Adrenal gland (tissue), 12 donors: ENCODE measurements around the gene COMT. TPM values are rescaled to one million over a fixed set of nuclear protein-coding genes. Genes with fewer than 3 reads are reported as not detected.
A peak's percentile ranks its signal among the peaks of the same experiment; 100 is the strongest.

Experiments
- DNase-seq, 7 donors: peaks; one replicate each; pipeline ENCODE4 v3.0.0-alpha.2; 2019 to 2020
- H3K27ac ChIP-seq, 5 donors: fragments of 200-600 bp; sonication (generic) in 4 of 5; 1 replicate in 3 of 5; 2 replicates in 2 of 5; pipeline versions ENCODE4 v1.5.1 to v1.8.0; 2016 to 2020; ENCODE audit warnings: mild to moderate bottlenecking in 1 of 5
- H3K27me3 ChIP-seq: fragments of 200-600 bp; 2 replicates; pipeline ENCODE4 v1.8.0; 2021
- H3K36me3 ChIP-seq, 2 donors: fragments of 200-600 bp; replicated peaks in 1 of 2; 1 replicate in 1 of 2; 2 replicates in 1 of 2; pipeline versions ENCODE4 v1.5.1 to v1.8.0; 2018 to 2022
- H3K4me1 ChIP-seq, 2 donors: fragments of 200-600 bp; replicated peaks in 1 of 2; 1 replicate in 1 of 2; 2 replicates in 1 of 2; pipeline versions ENCODE4 v1.5.1 to v1.8.0; 2018 to 2021
- H3K4me3 ChIP-seq, 4 donors: fragments of 200-600 bp; sonication (generic) in 3 of 4; one replicate each; pipeline ENCODE4 v1.5.1; 2016 to 2018
- H3K9me3 ChIP-seq, 3 donors: fragments of 200-600 bp; sonication (generic) in 1 of 3; replicated peaks in 1 of 3; 1 replicate in 2 of 3; 2 replicates in 1 of 3; pipeline versions ENCODE4 v1.5.1 to v1.8.0; 2016 to 2021
- POLR2A ChIP-seq, 2 donors: fragments of 450-650 bp; IDR thresholded peaks; one replicate each; pipeline ENCODE4 v1.6.1; 2017; ENCODE audit warnings: antibody characterized with exemption in 2 of 2, mild to moderate bottlenecking in 2 of 2, moderate library complexity in 1 of 2
- WGBS, 4 donors: extraction: QIAGEN DNeasy Blood & Tissue Kit in 2 of 4; methylation state at CpG; one replicate each; pipeline versions ENCODE4 v1.1.5 to v1.1.7; 2013 to 2017; 5-methylcytosine and 5-hydroxymethylcytosine counted together
- intact Hi-C, 2 donors: fragments of 100-400 bp; cut with DNase I; formaldehyde crosslinking; loops; one replicate each; pipeline versions ENCODE4 v1.14.1 to v1.15.0; 2022 to 2023
- polyA plus RNA-seq, 3 donors: library from polyadenylated mRNA; stranded (reverse); fragments of 200-250 nt in 2 of 3; fragments of 350-450 nt in 1 of 3; fragmentation: Illumina TruSeq in 1 of 3; extraction: RNeasy Lipid Tissue Mini Kit (QIAGEN cat#74804) in 1 of 3; gene quantifications; one replicate each; pipeline ENCODE4 v1.2.3, GENCODE V29; 2013 to 2014
- total RNA-seq, 9 donors: library from RNA; depleted of rRNA in 4 of 9; stranded (reverse); fragments of >200 nt in 4 of 9; fragments of 120-200 nt in 1 of 9; fragmentation: NEBNext Ultra II Directional in 1 of 9; extraction: Animal tissue kit (Norgen Biotek cat#: 25700) in 1 of 9; gene quantifications; one replicate each; pipeline versions ENCODE4 v1.1.0 to v1.2.4, GENCODE V29; 2013 to 2023
- TF ChIP-seq, protein P1 (sequence below), 6 experiments: fragments of 450-650 bp in 4 of 6; fragments of 200-600 bp in 2 of 6; sonication (generic) in 1 of 6; IDR thresholded peaks; 1 replicate in 5 of 6; 2 replicates in 1 of 6; pipeline versions ENCODE4 v1.5.1 to v1.8.0; 2016 to 2021; ENCODE audit warnings: antibody characterized with exemption in 6 of 6, mild to moderate bottlenecking in 2 of 6, moderate library complexity in 1 of 6
- donor health status: healthy with polysubstance abuse.
- donor health status: Bipolar disorder and iron deficiency.
- donor health status: DM: yes; HTN: yes; CAD: no.
- donor health status: DM: no; HTN: no; CAD: no.
- donor health status: DM: no; HTN: no; CAD: no.
- donor health status: DM: yes; HTN: yes; CAD: no.

Gene COMT
- total and polyA plus RNA-seq, 12 donors: 51.3 to 743 (median 390) TPM

DNA sequence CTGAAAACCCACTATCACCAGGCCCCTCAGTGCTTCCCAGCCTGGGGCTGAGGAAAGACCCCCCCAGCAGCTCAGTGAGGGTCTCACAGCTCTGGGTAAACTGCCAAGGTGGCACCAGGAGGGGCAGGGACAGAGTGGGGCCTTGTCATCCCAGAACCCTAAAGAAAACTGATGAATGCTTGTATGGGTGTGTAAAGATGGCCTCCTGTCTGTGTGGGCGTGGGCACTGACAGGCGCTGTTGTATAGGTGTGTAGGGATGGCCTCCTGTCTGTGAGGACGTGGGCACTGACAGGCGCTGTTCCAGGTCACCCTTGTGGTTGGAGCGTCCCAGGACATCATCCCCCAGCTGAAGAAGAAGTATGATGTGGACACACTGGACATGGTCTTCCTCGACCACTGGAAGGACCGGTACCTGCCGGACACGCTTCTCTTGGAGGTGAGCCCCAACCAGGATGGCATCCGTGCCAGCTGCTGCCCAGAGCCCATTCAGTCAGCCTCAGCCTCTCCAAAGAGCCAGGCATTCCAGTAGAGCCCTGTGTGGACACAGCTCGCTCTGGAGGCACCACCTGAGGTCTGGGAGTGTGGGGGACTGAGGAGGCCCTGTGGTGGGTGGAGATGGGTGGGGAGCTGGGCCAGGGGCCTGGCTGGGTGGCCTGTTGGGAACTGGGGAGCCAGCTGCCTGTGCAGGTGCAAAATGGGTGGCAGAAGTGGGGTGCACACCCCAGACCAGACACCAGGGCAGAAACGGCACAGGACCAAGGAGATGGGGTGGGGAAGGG is 22.5 kb downstream of the COMT start:
- 87 to 94% (median 91%) methylated on average over 7 to 12 of the region's 12 CpGs for WGBS, 4 donors
- TF ChIP-seq POLR2A (IDR thresholded peaks at IDR 0.05): no peak
- TF ChIP-seq, protein P1, sequence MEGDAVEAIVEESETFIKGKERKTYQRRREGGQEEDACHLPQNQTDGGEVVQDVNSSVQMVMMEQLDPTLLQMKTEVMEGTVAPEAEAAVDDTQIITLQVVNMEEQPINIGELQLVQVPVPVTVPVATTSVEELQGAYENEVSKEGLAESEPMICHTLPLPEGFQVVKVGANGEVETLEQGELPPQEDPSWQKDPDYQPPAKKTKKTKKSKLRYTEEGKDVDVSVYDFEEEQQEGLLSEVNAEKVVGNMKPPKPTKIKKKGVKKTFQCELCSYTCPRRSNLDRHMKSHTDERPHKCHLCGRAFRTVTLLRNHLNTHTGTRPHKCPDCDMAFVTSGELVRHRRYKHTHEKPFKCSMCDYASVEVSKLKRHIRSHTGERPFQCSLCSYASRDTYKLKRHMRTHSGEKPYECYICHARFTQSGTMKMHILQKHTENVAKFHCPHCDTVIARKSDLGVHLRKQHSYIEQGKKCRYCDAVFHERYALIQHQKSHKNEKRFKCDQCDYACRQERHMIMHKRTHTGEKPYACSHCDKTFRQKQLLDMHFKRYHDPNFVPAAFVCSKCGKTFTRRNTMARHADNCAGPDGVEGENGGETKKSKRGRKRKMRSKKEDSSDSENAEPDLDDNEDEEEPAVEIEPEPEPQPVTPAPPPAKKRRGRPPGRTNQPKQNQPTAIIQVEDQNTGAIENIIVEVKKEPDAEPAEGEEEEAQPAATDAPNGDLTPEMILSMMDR (IDR thresholded peaks at IDR 0.05): no peak
- no peak overlapping the region for H3K4me3 ChIP-seq
- H3K27me3 ChIP-seq: no peaks in the 10 kb centered on the region
- H3K36me3 ChIP-seq: peaks cover 0 to 38% of the 10 kb centered on the region in 2 donors
- intact Hi-C loops: no loop called here
- DNase-seq: no peak
- H3K4me1 ChIP-seq: peaks cover 8 to 37% of the 10 kb centered on the region in 2 donors
- peak overlapping the region in 2 of 5 donors; percentile 3 to 8 for H3K27ac ChIP-seq
- no peaks in the 10 kb centered on the region for H3K9me3 ChIP-seq

DNA sequence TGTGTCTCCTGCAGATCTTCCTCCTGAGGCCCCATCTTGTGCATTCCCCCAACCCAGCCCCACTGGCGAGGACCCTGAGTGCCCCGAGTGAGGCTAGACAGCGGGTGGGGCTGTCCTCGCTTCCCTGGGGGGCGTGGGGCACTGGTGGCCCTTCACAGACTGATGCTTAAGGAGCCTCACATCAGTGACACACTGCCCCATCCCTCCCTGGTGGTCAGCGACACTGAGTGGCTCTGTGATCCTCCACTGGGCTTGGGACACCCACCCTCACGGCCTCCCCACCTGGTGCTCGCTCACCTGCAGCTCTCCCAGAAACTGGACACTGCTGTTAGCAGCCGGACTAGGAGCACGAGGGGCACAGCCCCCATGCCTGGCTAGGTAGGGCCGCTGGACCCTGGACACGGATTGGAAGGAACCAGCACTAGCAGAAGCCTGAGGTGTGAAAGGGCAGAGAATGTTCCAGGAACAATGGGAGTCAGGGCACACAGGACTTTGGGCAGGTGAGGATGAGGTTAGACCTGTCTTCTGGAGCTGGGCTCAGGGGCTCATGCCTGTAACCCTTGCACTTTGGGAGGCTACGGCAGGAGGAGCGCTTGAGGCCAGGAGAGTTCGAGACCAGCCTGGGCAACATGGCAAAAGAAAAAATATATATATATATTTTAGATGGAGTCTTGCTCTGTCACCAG is 23.3 kb downstream of the COMT start:
- intact Hi-C loops: no loop called here
- Histone ChIP-seq H3K27me3 (no peaks in the 10 kb centered on the region), H3K4me1 (peaks cover 11 to 37% of the 10 kb centered on the region in 2 donors), H3K4me3 (no peak overlapping the region), H3K27ac (peak overlapping the region in 1 of 5 donors; percentile 18), H3K9me3 (no peaks in the 10 kb centered on the region), H3K36me3 (peaks cover 0 to 42% of the 10 kb centered on the region in 2 donors)
- no peak for TF ChIP-seq POLR2A (IDR thresholded peaks at IDR 0.05)
- TF ChIP-seq, protein P1 (IDR thresholded peaks at IDR 0.05): no peak
- WGBS, 4 donors: 84 to 91% (median 88%) methylated on average over 9 to 15 of the region's 15 CpGs
- DNase-seq: no peak

DNA sequence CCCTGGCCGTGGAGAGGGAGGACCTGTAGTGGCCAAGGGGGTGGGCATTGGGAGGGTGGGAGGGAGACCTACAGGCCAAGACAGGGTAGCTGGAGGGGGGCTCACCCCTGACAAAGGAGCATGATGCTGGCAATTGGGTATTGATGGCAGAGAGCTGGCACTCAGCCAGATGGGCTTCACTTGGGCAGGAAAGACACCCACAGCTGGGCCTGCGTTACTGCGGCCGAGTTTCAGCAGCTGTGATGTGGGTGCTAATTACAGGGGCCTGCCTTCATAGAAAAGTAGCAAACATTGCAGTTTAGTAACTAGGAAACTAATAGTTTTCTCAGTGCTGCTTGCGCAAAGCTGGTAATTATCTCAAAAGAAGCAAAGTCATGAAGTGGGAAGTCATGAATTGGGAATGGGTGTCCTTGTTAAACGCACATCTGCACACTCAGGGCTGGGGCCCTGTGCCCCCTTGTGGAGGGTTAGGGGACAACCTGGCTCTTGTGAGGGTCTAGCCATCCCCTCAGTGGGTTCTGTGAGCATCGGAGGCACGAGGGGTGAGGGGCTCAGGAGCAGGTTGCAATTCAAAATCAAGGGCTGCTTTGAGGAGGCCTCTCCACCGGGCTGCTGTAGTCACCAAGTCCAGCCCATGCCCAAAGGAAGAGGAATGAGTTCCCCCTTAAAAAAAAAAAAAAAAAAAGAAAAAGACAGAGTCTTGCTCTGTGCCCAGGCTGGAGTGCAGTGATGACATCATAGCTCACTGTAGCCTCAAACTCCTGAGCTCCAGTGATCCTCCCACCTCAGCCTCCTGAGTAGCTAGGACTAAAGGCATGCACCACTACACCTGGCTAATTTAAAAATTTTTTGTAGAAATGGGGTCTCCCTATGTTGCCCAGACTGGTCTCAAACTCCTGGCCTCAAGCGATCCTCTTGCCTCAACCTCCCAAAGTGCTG is 24.5 kb downstream of the COMT start:
- DNase-seq: no peak
- WGBS, 4 donors: 82 to 88% (median 84%) methylated on average over 9 to 10 of the region's 10 CpGs
- Histone ChIP-seq H3K9me3 (no peaks in the 10 kb centered on the region), H3K4me3 (no peak overlapping the region), H3K27ac (peak overlapping the region in 1 of 5 donors; percentile 44), H3K27me3 (no peaks in the 10 kb centered on the region), H3K36me3 (peaks cover 0 to 47% of the 10 kb centered on the region in 2 donors), H3K4me1 (peaks cover 15 to 39% of the 10 kb centered on the region in 2 donors)
- TF ChIP-seq, protein P1 (IDR thresholded peaks at IDR 0.05): no peak
- no peak for TF ChIP-seq POLR2A (IDR thresholded peaks at IDR 0.05)
- intact Hi-C loops: no loop called here
